GM19328 (cell line): ENCODE results near the gene ATOH8.

Experiments used
- ATAC-seq: cut with Tn5 transposase; IDR thresholded peaks from one replicate; pipeline ENCODE4 v1.9.1; 2021; ENCODE audit warnings: mild to moderate bottlenecking, moderate library complexity; ENCODE audit not compliant: unreplicated experiment

ATOH8 gene

GRCh38 chr2:85786444-85786843 lies 32.7 kb downstream of the ATOH8 start:
- ATAC-seq, result no peak

- ATAC-seq, result no peak
Measured at GRCh38 chr2:85786865-85787264, 33.1 kb downstream of the ATOH8 start.

DNA sequence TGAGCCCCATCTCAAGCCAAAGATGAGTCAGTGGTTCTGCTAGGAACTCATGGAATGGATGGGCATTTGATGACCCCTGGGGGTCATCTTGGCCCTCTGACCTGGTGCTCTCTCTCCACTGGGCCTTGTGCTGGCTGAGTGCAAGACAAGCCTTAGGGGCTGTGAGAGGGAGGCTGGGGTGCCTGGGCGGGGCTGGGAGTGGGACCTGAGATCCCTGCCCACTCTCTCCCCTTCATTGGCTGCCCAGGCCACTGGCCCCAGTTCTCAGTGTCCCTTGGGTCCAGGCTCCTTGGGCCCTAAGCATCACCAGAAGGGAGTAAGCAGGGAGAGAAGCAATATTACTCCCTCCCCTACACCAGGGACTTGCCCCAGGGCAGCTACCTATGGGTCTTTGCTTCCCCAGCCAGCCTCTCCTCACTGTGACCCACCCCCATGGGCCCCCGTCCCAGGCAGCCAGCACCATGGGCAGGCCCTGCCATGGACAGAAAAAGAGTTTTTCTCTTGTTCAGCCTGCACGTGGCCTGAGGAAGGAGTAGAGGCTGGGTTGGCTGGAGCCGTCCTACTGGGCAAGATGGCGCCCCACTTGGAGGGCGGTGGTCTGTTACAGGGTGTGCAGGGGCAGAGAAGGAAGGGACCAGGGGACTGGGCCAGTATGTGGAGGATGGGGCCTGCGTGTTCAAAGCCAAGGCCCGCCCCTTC lies 33.6 kb downstream of the ATOH8 start:
- ATAC-seq, result no peak

DNA sequence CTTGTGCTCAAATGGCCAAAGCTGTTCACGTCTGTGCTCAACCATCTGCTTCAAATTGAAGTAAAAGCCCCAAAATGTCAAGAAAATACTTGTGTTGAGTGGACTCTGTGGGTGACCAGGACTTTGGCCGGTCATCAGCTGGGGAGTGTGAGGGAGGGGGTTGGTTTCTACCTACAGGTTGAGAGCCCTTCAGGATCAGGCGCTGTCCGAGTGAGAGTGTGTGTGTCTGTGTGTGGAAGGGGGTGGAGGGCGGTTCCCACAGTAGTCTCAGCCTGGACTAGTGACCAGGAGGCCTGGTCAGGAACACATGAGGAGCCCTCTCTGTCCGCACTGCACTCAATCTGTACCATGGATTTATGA lies 34.2 kb downstream of the ATOH8 start:
- ATAC-seq, result no peak

DNA sequence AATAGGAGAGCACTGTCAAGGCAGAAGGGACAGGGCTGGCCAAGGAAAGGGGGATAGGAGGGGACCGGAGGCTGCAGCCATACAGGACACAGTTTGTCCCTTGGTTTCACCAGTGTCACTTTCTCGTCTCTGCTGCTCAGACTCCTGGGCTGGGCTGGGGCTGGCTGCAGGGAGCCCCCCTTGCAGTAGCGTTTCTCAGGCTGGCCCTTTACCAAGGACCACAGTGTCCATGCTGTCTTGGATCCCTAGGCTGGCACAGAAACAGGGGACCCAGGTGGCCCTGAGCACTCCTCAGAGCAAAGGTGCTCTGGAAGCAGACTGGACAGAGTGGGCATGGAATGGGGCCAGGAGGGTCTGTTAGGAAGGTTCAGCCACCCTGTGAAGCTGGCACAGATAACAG lies 34.8 kb downstream of the ATOH8 start:
- ATAC-seq, result no peak

GRCh38 chr2:85789271-85789670 lies 35.5 kb downstream of the ATOH8 start:
- no peak for ATAC-seq

- no peak for ATAC-seq
Measured at GRCh38 chr2:85790032-85790431, 36.2 kb downstream of the ATOH8 start.

DNA sequence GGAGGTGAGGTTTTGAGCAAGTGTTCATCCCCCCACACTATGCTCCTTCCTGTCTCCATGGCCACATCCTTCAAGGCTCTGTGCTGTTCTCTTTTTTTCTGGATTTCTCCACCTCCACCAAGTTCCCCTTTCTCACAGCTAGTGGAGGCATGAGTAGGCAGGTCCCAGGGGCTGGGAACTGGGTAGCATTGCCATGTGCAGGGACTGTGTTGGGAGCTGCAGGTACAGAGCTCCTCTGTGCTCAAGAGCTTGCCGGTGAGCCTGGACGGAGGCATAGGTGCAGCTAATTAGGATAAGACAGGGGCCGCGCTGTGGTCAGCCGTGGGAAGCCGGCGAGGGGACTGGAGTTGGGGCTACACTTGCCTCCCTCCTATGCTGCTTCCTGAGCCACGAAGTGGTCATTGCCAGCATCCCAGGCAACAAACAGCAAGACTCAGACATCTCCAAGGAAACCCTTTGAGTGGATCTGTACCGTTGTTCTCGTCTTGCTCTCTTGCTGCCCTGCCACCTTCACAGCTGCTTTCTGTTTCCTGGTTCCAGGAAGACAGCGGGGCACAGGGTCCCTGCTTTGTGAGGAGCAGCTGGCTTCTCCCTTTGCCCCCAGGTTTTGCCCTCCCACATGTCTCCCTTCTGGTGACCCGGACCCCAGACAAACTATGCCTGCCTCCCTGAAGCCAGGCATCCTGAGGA lies 36.9 kb downstream of the ATOH8 start:
- ATAC-seq, result no peak

GRCh38 chr2:85791704-85792565 lies 38.1 kb downstream of the ATOH8 start:
- no peak for ATAC-seq

GRCh38 chr2:85792783-85793441 lies 39.1 kb downstream of the ATOH8 start:
- ATAC-seq, result no peak

DNA sequence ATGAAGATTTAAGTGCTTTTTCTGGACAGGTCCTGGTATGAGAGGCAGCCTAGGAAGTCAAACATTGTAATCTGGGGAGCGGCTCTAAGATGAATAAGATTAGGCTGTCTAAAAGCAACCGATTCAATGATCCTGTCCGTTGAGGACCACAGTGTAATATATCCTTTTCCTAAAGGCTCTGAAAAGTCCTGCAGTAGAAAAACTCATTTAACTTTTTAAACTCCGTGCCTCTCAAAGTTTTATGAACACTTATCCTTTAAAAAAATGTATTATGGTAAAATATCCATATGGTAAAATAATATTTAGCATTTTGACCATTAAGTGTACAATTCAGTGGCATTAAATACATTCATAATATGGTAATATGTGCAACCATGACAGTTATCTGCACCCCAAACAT lies 39.8 kb downstream of the ATOH8 start:
- no peak for ATAC-seq

DNA sequence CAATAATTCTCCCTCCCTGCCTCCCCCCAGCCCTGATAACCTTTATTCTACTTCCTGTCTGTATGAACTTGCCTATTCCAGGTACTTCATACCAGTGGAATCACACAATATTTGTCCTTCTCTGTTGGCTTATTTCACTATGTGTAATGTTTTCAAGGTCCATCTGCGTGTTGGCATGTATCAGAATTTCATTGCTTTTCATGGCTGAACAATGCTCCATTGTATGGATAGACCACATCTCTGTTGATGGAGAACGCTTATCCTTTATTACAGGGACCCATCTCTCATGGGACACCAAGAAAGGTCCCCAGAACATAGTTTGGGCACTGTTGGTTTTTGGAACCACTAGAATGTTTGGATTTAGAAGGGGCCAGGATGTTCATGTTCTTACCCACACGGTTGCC lies 40.2 kb downstream of the ATOH8 start:
- ATAC-seq, result no peak

DNA sequence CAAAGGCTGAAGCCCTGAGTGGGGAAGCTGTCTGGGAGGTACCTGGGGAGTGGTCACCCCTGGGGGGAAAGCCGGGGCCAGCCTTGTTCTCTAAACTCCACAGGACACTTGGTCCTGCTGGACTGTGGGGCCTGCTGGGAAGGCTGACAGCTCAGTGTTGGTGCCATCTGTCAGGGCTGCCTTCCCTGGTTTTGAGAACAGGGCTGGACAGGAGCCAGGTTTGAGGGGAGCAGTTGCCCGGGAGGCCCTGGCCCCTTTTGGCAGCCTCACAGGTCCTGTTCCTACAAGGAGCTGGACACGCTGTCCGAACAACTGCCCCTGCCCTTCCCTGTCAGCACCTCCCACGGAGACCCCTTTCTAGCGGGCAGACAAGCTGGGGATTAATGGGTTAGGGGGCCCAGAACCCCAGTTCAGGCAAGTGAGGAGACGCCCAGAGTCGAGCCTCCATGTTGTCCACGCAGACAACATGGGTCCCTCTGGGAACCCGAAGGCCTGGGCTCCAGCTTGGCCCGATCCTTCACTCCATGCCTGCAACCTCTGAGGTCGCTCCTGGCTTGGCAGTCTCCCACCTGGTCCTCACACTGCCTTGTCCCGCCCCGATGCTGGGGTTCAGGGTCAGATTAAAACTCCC lies 40.8 kb downstream of the ATOH8 start:
- no peak for ATAC-seq

DNA sequence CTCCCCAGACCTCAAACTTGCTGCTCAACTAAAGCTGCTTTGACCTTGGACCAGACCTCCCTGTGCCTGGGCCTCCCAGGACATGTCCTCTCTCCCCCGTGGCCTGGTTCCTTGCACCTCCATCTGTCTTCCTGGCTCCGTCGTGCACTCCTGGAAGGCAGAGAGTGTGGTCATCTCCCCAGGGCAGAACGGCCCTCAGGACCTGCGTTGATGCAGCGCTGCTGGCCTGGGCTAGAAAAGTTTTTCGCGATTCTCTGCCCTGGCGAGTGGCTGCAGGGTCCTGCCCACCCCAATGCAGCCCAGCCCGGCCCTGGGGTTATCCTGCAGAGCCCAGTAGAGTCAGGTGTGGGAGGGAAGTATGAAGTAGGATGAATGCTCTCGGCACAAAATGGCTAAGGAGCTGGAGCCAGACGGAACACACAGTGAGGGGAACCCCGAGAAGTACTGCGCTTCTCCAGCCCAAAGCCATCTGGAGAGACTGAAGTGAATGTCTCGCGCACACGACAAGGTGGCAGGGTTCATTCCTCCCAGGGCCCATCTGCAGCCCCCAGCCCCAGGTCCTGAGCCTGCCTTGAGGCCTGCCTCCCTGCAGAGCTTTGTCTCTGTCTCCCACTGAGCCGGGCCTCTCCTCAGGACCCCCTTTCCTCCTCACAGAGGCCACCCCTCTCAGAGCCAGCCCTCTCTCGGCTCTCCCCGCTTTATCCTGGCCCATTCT lies 41.7 kb downstream of the ATOH8 start:
- ATAC-seq, result no peak

- ATAC-seq, result no peak
Measured at GRCh38 chr2:85796046-85796340, 42.2 kb downstream of the ATOH8 start.

DNA sequence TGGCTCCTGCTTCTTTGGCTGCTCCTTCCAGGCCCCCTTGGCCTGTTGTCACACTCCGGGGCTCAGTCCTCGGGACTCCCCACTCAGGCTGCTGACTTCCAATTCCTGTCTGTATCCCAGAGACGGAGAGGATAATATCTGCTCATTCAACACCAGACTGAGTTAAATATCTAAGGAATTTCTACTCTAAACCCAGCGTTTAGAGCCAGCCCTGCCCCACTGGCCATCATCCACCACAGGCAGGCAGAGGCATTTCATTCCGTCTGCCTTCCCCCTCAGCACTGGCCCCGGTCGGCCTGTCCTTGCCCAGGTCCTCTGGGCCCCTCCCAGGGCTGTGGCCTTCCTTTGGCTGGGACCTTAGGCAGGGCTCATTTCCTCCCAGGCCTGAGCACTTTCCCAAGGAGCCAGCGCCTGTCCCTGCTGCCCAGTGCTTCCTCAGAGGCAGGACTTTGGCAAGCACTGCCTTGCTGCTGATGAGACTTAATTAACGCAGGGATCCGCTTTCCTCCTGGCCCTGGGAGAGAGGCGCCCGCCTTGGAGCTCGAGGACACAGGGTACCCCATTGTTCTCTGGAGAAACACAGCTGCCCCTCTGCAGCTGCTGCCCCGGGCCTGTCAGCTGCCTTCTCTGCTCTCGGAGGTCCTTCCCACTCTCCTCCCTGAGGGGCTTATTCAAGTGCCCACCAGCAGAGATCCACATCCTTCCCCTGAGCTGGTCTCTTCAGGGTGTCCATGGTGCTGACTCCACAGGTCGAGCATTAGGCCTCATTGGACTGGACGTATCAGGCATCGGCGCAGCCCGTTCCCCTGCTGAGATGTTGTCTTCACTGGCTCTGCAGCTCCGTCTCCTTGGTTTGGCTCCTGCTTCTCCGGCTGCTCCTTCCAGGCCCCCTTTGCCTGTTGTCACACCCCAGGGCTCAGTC lies 42.8 kb downstream of the ATOH8 start:
- ATAC-seq, result no peak

DNA sequence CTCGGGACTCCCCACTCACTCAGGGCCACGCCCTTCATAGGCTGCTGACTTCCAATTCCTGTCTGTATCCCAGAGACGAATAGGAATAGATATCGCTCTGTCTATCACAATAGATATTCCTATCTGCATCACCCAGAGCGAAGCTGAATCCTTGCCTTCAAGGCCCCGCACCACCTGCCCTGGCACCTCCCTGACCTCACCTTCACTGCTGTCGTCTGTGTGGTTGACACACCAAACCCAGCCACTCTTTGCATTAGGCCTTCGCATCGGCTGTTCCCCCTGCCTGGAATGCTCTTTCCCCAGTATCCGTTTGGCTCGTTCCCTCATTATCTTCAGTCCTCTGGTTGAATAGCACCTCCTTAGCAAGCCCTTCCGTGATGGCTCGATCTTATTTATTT lies 43.5 kb downstream of the ATOH8 start:
- ATAC-seq, result no peak

- no peak for ATAC-seq
Measured at GRCh38 chr2:85797921-85798320, 44.1 kb downstream of the ATOH8 start.

DNA sequence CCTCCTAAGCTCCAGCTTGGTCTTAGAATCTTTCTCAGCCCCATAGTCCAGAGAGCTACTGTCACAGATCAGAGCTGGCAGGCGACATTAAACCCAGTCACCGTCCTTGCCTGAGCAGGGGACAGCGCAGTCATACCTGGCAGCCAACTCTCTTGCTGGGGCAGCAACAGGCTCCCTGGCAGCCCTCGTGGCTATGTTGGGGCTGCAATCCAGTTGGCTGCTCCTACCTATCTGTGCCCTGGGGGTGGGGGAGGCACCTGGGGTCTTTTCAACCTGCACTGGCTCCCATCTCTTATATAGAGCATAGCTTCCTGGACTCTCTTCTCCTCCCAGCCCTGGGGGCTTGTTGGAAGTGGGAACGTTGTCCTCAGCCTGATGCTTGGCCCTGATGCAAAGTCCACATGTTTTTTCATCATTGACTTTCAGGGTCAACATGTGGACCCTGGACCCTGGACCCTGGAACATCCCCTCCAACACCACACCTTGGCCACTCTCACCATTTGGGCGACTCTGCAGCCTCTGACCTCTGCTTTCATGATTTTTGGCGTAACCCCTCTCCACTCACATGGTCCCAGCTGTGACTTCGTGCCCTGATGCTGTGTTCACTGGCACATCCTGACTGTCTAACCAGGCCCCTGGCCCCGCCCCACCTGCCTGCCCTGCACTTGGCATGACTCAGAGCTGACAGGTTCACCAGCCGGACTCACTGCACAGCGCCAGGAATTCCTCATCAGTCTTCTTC lies 45.6 kb downstream of the ATOH8 start:
- no peak for ATAC-seq
